Fibroblast of lung (primary cell): ENCODE data around the gene GJD4.

Experiments
- EZH2 ChIP-seq: IDR thresholded peaks from 2 replicates; pipeline ENCODE4 v1.5.1; 2012; ENCODE audit warnings: low read length, control low read depth, mild to moderate bottlenecking; ENCODE audit errors: missing control alignments
- TF ChIP-seq, protein P1 (sequence below), 2 donors: IDR thresholded peaks in 1 of 2; conservative IDR thresholded peaks in 1 of 2; 1 replicate in 1 of 2; 2 replicates in 1 of 2; pipeline ENCODE4 v1.5.1; 2011 to 2012; ENCODE audit warnings: low read length in 2 of 2, control low read depth in 1 of 2, inconsistent platforms in 1 of 2, low read depth in 1 of 2, mild to moderate bottlenecking in 1 of 2

- TF ChIP-seq, protein P1, sequence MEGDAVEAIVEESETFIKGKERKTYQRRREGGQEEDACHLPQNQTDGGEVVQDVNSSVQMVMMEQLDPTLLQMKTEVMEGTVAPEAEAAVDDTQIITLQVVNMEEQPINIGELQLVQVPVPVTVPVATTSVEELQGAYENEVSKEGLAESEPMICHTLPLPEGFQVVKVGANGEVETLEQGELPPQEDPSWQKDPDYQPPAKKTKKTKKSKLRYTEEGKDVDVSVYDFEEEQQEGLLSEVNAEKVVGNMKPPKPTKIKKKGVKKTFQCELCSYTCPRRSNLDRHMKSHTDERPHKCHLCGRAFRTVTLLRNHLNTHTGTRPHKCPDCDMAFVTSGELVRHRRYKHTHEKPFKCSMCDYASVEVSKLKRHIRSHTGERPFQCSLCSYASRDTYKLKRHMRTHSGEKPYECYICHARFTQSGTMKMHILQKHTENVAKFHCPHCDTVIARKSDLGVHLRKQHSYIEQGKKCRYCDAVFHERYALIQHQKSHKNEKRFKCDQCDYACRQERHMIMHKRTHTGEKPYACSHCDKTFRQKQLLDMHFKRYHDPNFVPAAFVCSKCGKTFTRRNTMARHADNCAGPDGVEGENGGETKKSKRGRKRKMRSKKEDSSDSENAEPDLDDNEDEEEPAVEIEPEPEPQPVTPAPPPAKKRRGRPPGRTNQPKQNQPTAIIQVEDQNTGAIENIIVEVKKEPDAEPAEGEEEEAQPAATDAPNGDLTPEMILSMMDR (conservative IDR thresholded peaks at IDR 0.05 in 1 of 2, IDR thresholded peaks at IDR 0.05 in 1 of 2; ENCODE audit: low read depth in 1 of 2, low read length in 2 of 2): no peak
- no peak for TF ChIP-seq EZH2
Measured at GRCh38 chr10:35585356-35585755, 19.8 kb upstream of the GJD4 start.
